ENCODE measurements around the gene RNF26. TPM values are rescaled to one million over a fixed set of nuclear protein-coding genes. Genes with fewer than 3 reads are reported as not detected.

Gene RNF26
- total and polyA plus RNA-seq, 2 of the 13 experiments (the other 11 are each of a cell fraction or from before 2014, with no cell fraction given) = 11.9 to 26.3 TPM

DNA sequence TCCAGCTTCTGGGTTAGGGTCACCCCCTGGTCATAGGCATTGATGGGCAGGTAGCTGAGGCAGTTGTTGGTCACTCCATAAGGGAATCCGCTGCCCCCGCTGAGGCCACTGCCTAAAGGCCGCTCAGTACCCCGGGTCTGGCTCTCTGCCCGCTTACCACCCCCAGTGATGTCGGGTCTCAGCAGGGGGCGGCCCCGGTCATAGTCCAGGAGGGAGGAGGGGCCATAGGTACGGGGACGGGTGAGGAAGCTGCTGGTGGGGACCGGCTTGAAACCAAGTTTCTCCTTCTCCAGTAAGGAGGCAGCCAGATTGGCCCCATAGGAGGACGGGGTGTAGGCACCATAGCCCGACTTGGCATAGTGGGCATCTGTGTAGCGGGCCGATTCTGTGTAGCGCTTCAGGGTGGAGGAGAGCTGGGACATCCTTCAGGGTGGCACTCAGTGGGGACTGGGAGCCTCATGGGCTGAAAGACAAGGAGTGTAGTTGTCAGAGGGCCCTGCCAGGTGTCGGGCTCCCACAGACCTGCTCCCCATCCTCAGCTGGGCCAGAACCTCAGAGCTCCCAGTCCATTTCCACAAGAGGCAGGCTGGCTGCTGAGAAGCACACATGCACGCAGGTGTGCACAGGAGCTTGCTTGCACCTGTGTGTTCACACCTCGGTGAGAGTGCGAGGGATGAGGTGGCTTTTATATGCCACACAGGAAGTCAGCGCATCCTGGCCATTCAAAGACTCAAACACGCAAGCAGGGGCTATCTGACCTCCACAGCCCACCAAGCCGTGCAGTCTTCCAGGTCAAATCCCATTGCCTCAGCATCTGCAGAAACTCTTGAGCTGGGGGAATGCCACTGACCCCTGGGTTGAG is 39.0 kb downstream of the RNF26 start (continued):
- TF ChIP-seq RBM22 (optimal IDR thresholded peaks at IDR 0.05; ENCODE audit: low read length) (peak; percentile 24), CBX2 (IDR thresholded peaks at IDR 0.05; ENCODE audit: low read depth, low read length) (no peak), CBX2 (CRISPR knock-in tag; IDR thresholded peaks at IDR 0.05; ENCODE audit: low read depth) (no peak), ZNF883 (CRISPR knock-in tag; IDR thresholded peaks at IDR 0.05; ENCODE audit: not compliant biosample characterization) (no peak), ZNF34 (CRISPR knock-in tag; IDR thresholded peaks at IDR 0.05; ENCODE audit: borderline replicate concordance) (no peak), SUZ12 (IDR thresholded peaks at IDR 0.05; ENCODE audit: low read depth, low read length) (no peak), FOXM1 (CRISPR knock-in tag; IDR thresholded peaks at IDR 0.05) (no peak), ZNF333 (CRISPR knock-in tag; IDR thresholded peaks at IDR 0.05; ENCODE audit: borderline replicate concordance) (no peak)
- TF ChIP-seq, protein P1, sequence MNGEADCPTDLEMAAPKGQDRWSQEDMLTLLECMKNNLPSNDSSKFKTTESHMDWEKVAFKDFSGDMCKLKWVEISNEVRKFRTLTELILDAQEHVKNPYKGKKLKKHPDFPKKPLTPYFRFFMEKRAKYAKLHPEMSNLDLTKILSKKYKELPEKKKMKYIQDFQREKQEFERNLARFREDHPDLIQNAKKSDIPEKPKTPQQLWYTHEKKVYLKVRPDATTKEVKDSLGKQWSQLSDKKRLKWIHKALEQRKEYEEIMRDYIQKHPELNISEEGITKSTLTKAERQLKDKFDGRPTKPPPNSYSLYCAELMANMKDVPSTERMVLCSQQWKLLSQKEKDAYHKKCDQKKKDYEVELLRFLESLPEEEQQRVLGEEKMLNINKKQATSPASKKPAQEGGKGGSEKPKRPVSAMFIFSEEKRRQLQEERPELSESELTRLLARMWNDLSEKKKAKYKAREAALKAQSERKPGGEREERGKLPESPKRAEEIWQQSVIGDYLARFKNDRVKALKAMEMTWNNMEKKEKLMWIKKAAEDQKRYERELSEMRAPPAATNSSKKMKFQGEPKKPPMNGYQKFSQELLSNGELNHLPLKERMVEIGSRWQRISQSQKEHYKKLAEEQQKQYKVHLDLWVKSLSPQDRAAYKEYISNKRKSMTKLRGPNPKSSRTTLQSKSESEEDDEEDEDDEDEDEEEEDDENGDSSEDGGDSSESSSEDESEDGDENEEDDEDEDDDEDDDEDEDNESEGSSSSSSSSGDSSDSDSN (CRISPR knock-in tag; IDR thresholded peaks at IDR 0.05) = no peak
